ENCODE measurements around the gene NPY4R2.
"Not testable (repeated sequence)": the region's sequence is repeated elsewhere in the genome, so short reads cannot be mapped to it uniquely, and the experiment has no call there.

Gene NPY4R2

DNA sequence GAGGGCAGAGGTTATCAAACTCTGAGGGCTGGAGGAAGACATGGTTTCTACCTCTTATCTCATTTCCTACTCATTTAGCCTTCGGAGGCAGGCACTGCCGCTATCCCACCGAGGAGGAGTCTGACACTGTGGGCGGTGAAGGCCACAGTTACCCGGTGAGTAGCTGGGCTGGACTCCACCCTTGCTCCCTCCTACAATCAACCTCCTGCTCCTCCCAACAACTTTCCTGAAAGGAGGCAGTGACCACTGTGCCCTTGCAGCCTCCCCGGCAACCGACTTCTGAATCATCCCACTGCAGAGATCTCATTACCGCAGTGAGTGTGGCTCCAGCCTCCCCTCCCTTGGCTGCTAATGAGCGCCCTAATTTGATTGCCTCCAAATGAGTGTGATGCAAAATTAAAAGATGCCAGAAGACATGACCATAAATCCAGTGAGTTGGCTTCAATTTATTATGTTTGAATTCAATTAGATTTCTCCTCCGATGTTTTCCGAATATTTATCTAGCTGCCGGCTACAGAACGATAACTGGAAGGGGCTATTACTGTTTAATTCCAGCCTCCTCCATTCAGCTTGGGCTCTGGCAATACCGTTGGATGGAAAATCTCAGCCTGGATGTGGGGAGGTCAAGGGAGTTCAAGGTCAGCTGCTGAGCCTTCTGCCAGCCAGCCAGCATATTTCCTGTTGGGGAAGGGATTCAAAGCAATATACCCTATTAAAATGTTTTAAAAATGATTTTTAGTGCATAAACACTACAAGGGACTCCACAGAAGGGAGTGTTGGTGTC, 46.0 kb downstream of the NPY4R2 start:
- H3K27ac ChIP-seq; DNase-seq (ENCODE audit: low spot score); CTCF ChIA-PET; POLR2A ChIA-PET (ENCODE audit: low non-redundant PET): not testable (repeated sequence)

DNA sequence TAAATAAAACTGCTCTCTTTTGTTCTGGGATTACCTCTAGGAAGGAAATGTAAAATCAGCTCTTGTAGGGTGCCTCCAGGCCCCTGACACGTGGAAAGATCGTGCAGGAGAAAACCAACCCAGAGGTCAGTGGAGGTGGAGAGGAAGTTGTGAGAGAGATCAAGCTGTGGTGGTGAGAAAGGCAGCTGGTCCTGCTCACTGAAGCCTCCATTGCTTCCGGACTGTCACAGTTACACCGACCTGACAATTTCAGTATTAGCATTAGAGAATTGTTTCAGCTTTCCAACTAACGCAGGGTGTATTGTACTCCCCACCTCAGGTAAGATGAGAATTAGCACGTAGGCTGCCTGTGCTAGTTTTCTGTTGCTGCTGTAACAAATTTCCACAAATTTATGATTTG, 50.5 kb downstream of the NPY4R2 start:
- POLR2A ChIA-PET (ENCODE audit: low non-redundant PET); DNase-seq (ENCODE audit: low spot score); CTCF ChIA-PET; H3K27ac ChIP-seq: not testable (repeated sequence)

DNA sequence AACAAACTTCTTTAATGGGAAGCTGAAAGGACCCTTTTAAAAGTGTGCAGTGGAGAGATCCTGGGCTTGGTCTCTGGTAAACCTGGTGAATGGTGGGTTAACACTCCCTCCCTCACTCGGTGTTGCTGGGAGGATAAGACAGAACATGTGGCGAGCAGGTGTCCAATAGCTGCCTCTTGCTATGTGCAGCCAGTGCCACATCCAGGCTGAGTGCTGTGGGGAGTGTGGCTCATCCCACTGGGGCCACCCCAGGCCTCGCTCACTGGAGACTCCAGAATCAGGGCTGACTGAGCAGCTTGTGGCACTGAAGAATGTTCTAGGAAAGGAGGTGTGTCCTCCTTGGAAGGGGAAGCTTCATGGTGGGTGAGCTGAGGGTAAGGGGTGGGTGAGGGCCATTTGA, 51.6 kb downstream of the NPY4R2 start:
- CTCF ChIA-PET; POLR2A ChIA-PET (ENCODE audit: low non-redundant PET); DNase-seq (ENCODE audit: low spot score); H3K27ac ChIP-seq: not testable (repeated sequence)

DNA sequence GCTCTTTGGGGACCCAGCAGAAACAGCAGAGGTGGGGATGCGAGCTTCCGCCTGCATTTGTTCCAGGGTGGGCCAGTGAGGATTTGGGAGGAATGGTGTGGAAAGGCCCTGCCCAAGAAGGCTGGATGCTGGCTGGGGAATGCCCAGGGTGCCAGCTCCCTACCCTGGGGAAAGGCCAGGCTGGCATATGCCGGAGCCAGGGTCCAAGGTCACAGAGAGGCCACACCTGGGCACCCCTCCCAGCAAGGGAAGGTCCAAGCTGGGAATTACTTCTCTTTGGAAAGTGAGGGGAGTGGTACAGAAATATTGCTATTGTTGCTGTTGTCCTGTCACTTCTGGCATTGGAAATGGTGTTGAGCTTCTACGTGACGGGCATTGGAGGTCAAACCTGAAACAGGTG, 53.1 kb downstream of the NPY4R2 start:
- DNase-seq (ENCODE audit: low spot score); H3K27ac ChIP-seq; POLR2A ChIA-PET (ENCODE audit: low non-redundant PET): not testable (repeated sequence)

DNA sequence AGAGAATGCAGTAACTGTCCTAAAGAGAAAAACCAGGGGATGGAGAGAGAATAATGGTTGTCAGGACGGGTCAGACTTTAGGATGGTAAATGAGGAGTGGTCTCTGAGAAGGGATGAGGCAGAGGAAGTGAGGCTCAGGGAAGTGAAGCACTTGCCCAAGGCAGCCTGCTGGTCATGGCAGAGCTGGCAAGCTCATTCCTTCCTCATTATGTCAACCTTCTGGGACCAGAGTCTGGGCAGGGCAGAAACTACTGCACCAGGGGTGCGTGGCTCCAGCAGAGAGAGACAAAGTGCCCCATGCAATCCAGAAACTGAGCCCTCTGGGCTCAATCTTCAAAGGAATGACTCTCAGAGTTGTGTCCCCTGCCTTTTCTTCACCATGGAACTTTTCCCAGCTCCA, 53.6 kb downstream of the NPY4R2 start:
- POLR2A ChIA-PET (ENCODE audit: low non-redundant PET); H3K27ac ChIP-seq; DNase-seq (ENCODE audit: low spot score); CTCF ChIA-PET: not testable (repeated sequence)

More for the DNA sequence above, 53.1 kb downstream of the NPY4R2 start:
- CTCF ChIA-PET, result not testable (repeated sequence)
